ENCODE data around the gene DLAT.
A peak's percentile ranks its signal among the peaks of the same experiment; 100 is the strongest.
"Not testable (repeated sequence)": the region's sequence is repeated elsewhere in the genome, so short reads cannot be mapped to it uniquely, and the experiment has no call there.

The DLAT gene

GRCh38 chr11:112024773-112025678 is at the start of gene DLAT:
Gene DLAT, plus strand, starts transcription at chr11:112025408. Its CDS starts 65 bp downstream, at chr11:112025473.
- peak; percentile 80 for DNase-seq

GRCh38 chr11:111976119-111976766 is 49.0 kb upstream of the DLAT start:
- DNase-seq: no peak

GRCh38 chr11:111976767-111977145 is 48.5 kb upstream of the DLAT start:
- DNase-seq: no peak

DNA sequence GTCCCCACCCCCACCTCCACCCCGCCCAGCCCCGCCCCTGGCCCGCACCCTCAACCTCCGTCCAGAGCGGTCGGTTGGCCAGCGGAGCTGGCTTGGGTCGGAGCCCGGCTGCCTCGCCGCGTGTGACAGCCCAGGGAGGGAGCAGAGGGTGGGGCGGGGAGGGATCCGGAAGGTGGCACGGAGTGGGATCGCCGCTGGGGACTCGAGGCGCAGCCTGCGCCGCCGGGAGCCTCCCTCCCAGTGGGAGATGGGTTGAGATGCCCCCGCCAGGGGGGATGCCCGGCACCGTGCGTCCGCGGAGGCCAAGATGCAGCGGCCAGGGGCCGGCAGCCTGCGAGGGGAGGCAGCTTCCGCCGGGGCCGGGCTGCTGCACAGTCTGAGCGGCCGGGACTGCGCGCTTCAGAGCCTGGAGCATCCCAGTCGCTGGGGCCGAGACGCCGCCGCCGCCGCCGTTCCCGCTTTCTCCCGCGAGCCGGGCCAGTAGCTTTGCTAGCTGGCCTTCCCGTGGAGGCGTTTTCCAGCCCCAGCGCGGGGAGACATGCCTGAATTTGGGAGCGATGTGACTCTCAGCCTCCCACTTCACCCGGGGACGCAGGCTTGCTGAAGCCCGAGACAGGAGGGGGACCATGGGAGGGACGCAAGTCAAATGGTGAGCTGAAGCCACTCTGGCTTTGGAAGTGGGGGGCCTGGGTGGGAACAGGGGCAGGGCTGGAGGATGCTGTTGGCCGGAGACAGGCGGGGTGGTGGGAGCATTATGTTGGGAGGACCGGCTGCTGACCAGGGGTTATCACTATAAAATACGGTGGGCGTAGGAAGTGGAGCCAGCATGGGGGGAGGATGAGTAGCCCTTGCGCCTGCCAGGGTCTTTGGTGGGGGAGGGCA is 47.8 kb upstream of the DLAT start:
- DNase-seq: no peak

GRCh38 chr11:111978028-111978771 is 47.0 kb upstream of the DLAT start:
- no peak for DNase-seq

DNA sequence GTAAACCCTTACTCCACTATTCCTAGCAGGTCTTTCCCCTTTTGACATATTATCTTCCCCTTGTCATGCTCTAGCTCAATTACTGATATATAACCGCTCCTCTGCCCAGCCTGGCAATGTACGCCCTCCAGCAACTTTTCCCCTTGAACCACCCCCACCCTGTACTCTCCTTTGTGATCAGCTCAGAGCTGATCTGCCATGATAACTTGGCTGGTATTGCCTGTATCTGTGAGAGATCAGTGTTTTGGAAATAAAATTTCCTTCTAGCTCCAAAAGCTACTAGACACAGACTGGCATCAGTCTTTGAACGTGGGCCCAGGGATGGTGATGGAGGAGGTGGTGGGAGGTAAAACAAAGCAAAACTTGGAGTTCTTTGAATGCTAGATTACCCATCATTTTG is 45.1 kb upstream of the DLAT start:
- no peak for DNase-seq

GRCh38 chr11:111981270-111981669 is 43.9 kb upstream of the DLAT start:
- DNase-seq: no peak

- DNase-seq: peak; percentile 34
Observed at GRCh38 chr11:111982019-111982464, 43.2 kb upstream of the DLAT start.

DNA sequence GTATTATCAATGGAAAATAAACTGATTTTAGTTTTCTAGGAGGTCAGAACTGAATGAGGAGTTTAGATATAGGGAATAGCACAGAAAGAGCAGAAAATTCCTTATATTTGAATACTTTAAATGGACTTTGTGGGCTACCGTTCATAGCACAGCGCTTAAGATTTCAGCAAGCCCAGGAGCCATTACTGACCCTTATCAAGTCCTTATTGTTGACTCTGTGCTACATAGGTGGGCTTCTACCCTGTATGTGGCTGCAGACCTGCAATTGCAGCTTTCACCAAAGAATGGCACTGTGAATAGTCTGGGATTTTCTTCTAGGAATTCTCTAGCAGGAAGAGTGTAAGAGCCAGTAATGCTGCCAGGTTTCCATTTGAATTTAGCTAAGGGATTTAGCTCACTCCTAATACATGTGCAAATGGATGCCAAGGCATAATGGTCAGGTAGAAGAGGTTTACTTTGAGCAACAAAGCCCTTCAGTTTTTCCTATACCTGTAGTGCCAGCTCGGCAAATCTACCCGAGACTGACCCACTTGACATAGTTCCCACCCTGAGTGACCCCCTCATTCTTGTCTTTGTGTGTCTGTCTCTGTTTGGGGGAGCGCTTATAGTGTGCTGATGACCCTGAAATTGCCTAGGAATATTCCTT is 42.5 kb upstream of the DLAT start:
- no peak for DNase-seq

DNA sequence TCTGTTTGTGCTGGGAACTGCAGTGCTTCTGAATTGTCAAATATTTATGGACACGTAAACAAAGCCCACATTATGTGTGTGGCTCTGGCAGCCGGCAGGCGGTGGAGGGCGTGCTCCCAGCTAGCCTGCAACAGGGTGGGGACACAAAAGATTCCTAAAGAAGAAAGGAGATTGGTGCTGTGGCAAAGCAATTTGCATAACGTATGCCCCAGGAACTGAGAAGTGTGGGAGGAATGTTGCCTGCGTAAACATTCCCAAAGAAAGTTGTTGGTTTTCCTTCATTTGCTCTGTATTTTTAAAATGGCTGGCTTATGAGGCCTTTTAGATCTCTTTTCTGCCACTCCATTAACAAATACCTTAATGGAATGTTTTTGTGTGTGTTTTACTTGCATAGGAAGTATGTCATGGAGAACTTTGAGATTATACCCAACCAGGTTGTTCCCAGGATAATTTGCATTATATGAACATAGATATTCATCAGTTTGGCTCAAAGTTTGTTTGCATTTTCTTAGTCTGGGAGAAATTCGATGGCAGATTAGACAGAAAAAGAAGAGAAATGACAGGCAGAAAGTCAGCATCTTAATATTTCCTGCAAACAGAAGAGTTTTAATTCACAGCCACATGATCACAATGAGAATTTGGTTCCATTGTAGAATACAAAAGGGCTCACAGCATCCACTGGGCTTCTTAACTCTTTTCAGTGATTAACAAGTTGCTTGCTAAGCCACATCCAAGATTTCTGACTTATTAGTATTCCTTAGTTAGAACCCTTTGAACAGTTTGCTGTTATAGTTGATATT is 41.8 kb upstream of the DLAT start:
- DNase-seq: no peak

- DNase-seq: no peak
Observed at GRCh38 chr11:111986589-111986988, 38.6 kb upstream of the DLAT start.

- no peak for DNase-seq
Observed at GRCh38 chr11:111990381-111990780, 34.8 kb upstream of the DLAT start.

DNA sequence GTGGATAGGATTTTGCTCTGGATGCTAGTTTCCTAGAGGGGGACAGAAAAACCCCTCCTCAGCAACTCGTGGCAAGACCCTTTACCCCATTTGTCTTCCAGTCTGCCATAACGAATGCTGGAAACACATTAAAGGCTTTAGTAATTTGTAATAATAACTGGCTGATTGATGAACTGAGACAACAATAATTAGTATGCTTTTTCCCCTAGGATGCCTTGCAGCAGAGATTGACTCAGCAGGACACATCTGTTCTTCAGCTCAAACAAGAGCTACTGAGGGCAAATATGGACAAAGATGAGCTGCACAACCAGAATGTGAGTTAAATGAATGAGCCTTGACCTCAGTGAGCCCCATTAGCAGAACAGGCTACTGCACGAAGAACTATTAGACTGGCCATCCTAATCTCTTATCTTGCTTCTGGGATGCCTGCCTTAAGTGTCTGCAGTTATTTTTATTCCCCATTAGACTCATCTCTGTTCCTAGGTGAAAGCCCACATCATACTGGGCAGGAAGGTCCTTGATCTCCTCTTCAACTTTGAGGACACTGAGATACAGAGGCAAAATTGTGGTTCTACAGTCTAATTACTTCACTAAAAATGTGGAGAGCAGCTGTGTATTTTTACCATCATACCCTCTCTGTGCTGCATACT is 32.9 kb upstream of the DLAT start:
- no peak for DNase-seq

GRCh38 chr11:111996129-111996528 is 29.1 kb upstream of the DLAT start:
- no peak for DNase-seq

GRCh38 chr11:111996669-111997068 is 28.5 kb upstream of the DLAT start:
- DNase-seq: not testable (repeated sequence)

DNA sequence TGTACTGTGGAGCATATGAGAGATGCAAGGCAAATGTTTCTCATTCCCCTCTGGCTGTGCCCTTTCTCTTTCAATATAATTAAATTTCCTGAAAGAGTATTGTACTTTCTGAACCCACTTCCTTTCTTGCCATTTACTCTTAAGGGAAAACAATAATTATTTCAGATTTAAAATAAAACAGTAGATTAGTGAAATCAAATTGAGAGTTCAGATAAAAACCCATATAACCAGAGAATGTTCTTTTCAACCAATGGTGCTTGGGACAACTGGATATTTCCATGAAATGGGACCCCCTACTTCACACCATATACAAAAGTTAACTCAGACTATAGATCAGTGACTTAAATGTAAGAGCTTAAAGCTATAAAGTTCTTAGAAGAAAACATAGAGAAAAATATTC is 26.1 kb upstream of the DLAT start:
- no peak for DNase-seq

DNA sequence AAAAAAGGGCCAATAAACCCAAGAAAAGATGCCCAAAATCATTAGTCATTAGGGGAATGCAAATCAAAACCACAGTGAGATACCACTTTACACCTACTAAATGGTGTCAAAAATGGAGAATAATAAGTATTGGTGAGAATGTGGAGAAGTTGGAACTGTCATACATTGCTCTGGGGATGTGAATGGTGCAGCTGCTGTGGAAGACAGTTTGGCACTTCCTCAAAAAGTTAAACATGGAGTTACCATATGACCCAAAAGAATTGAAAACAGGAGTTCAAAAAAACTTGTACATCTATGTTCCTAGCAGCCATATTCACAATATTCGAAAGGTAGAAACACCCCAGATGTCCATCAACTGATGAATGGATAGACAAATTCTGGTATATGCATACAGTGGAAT is 24.5 kb upstream of the DLAT start:
- DNase-seq: no peak

- DNase-seq: no peak
Observed at GRCh38 chr11:112002491-112003216, 22.6 kb upstream of the DLAT start.

GRCh38 chr11:112004389-112004788 is 20.8 kb upstream of the DLAT start:
- peak; percentile 7 for DNase-seq
